HEK293T (cell line): Measurements from ENCODE around the gene ITSN2.

Experiments
- ARNT ChIP-seq: fragments of 450-650 bp; IDR thresholded peaks from 2 replicates; pipeline ENCODE4 v1.6.1; 2017; ENCODE audit warnings: mild to moderate bottlenecking
- ELF4 ChIP-seq: fragments of 450-650 bp; IDR thresholded peaks from 2 replicates; pipeline ENCODE4 v1.6.1; 2017; ENCODE audit warnings: antibody characterized with exemption
- FOXA1 ChIP-seq: fragments of 450-650 bp; IDR thresholded peaks from 2 replicates; pipeline ENCODE4 v1.6.1; 2016; ENCODE audit warnings: mild to moderate bottlenecking
- FOXK2 ChIP-seq: fragments of 450-650 bp; IDR thresholded peaks from 2 replicates; pipeline ENCODE4 v1.6.1; 2016; ENCODE audit warnings: mild to moderate bottlenecking
- FOXM1 ChIP-seq: fragments of 450-650 bp; IDR thresholded peaks from 2 replicates; pipeline ENCODE4 v1.6.1; 2017; ENCODE audit warnings: mild to moderate bottlenecking, borderline replicate concordance
- SP1 ChIP-seq: fragments of 450-650 bp; IDR thresholded peaks from 2 replicates; pipeline ENCODE4 v1.6.1; 2017
- TARDBP ChIP-seq: fragments of 450-650 bp; IDR thresholded peaks from 2 replicates; pipeline ENCODE4 v1.6.1; 2016
- ZNF384 ChIP-seq: fragments of 450-650 bp; IDR thresholded peaks from 2 replicates; pipeline ENCODE4 v1.6.1; 2016

DNA sequence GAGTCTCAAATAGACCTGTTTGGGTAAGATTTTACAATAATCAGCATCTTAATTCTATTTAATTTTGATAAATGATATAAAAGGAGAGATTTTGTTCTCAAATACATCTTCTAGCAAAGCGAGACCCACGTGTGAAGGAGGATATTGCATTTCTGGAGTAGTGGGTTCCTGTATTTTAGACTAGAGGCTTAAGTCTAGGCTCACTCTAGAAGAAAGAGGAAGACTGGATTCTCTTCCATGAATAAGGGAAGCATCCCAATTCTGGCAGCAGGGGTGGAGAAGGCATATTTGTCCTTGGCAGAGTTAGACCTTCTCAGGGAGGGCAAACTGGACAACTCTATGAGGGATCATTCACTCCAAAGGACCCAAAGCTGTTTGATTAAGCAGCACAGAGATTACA lies 196.7 kb downstream of the ITSN2 start:
- TF ChIP-seq FOXM1 (no peak), SP1 (no peak), FOXK2 (no peak), ARNT (no peak), ELF4 (no peak), FOXA1 (no peak), ZNF384 (no peak), TARDBP (no peak)
